C4-2B (cell line): Measurements from ENCODE around the gene BNC2.

ENCODE experiments used
- CTCF ChIP-seq: fragments of 450-650 bp; conservative IDR thresholded peaks from 2 replicates; pipeline ENCODE4 v1.5.1; 2017; ENCODE audit warnings: mild to moderate bottlenecking
- ZFX ChIP-seq: fragments of 450-650 bp; IDR thresholded peaks from 2 replicates; pipeline ENCODE4 v1.6.1; 2017

- TF ChIP-seq CTCF (no peak), ZFX (no peak)
These were observed 155.1 kb downstream of the BNC2 start for GRCh38 chr9:16715404-16715803.
